NCI-H128 (cell line): Measurements from ENCODE around the gene TRAPPC12.
"Not testable (repeated sequence)": the region's sequence is repeated elsewhere in the genome, so short reads cannot be mapped to it uniquely, and the experiment has no call there.

ENCODE experiments used
- DNase-seq: peaks from one replicate; lab custom pipeline; 2025; ENCODE audit not compliant: unreplicated experiment; lab: John Stamatoyannopoulos, UW

The TRAPPC12 gene

GRCh38 chr2:3368261-3368722, 11.2 kb upstream of the TRAPPC12 start:
- DNase-seq, result no peak

DNA sequence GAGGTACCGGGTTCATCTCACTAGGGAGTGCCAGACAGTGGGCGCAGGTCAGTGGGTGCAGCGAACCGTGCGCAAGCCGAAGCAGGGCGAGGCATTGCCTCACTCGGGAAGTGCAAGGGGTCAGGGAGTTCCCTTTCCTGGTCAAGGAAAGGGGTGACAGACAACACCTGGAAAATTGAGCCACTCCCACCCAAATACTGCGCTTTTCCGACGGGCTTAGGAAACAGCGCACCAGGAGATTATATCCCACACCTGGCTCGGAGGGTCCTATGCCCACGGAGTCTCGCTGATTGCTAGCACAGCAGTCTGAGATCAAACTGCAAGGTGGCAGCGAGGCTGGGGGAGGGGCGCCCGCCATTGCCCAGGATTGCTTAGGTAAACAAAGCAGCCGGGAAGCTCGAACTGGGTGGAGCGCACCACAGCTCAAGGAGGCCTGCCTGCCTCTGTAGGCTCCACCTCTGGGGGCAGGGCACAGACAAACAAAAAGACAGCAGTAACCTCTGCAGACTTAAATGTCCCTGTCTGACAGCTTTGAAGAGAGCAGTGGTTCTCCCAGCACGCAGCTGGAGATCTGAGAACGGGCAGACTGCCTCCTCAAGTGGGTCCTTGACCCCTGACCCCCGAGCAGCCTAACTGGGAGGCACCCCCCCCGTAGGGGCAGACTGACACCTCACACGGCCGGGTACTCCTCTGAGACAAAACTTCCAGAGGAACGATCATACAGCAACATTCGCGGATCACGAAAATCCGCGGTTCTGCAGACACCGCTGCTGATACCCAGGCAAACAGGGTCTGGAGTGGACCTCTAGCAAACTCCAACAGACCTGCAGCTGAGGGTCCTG, 9.9 kb upstream of the TRAPPC12 start:
- DNase-seq, result not testable (repeated sequence)

DNA sequence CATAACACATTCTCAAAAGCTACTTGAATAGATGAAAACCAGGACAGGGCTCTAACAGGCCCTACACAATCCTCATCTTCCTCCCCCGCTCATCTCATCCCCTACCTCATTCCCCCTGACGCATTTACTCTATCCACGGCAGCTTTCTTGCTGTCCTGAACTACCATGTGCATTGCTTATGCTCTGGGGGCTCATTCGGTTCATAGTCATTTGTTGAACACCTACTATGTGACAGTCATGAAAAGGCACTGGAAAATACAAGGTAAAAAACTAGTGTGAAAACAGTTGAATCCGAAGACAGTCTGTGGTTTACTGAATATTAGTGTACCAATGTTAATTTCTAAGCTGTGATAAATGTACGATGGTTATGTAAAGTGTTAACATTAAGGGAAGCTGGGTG, 2.7 kb upstream of the TRAPPC12 start:
- DNase-seq, result no peak

- no peak for DNase-seq
These were observed 2.2 kb upstream of the TRAPPC12 start for GRCh38 chr2:3377279-3377611.

GRCh38 chr2:3377612-3378432, 1.7 kb upstream of the TRAPPC12 start, which contains the start of gene EIPR1:
TSS of gene EIPR1 (minus strand) at chr2:3377818. CDS start at chr2:3377689, 129 bp downstream.
- peak; percentile 95 for DNase-seq

GRCh38 chr2:3379339-3379646, 201 bp upstream of the TRAPPC12 start:
- no peak for DNase-seq

DNA sequence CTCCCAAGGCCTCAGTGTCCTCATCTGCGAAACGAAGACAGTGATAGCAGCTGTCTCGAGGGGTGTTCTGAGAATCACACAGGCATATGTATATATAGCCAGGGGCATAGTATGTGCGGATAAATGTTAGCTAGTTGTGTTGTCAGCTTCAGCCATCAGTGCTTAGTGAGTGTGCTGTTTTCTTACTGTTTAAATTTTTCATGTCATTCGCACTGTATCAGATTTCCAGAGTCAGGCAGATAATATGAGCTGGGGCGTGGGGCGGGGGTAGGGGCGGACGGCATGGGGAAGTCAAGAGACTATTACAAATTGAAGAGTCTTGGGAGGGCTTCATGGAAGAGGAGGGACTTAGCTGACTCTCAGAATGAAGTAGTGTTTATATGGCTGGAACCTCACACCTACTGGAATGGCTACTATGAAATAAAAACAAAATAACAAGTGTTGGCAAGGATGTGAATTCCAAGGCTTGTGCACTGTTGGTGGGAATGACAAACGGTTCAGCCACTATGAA, 7.0 kb downstream of the TRAPPC12 start:
- no peak for DNase-seq

- no peak for DNase-seq
These were observed 7.5 kb downstream of the TRAPPC12 start for GRCh38 chr2:3387011-3387410.

GRCh38 chr2:3387644-3388411, 8.3 kb downstream of the TRAPPC12 start:
- DNase-seq, result no peak

DNA sequence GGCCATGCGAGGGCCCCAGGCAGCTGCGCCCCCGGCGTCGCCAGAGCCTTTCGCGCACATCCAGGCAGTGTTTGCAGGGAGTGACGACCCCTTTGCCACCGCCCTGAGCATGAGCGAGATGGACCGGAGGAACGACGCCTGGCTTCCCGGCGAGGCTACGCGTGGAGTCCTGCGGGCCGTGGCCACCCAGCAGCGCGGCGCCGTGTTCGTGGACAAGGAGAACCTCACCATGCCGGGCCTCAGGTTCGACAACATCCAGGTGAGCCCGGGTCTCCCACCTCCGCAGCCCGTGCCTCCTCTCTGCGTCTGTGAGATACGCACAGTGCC, 8.9 kb downstream of the TRAPPC12 start:
- DNase-seq, result no peak

DNA sequence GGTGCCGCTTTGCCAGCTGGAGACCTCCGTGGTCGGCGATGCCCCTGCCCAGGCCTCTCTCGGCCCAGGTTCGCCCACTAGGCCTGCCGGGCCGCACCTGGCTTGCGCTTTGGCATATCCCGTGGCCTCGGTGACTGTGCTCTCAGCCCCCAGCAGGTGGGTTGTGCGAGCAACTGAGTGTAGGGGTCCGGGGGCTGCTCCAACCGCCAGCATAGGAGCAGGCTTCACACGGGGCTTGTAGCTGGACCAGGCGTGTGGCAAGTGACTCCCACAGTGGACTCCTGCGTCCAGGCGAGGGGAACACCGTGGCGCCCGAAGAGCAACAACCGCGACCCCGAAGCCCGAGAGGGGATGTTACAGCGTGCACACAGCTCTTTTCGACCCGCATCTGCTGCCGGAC, 9.7 kb downstream of the TRAPPC12 start:
- DNase-seq, result no peak

- DNase-seq, result no peak
These were observed 10.5 kb downstream of the TRAPPC12 start for GRCh38 chr2:3390041-3390440.

DNA sequence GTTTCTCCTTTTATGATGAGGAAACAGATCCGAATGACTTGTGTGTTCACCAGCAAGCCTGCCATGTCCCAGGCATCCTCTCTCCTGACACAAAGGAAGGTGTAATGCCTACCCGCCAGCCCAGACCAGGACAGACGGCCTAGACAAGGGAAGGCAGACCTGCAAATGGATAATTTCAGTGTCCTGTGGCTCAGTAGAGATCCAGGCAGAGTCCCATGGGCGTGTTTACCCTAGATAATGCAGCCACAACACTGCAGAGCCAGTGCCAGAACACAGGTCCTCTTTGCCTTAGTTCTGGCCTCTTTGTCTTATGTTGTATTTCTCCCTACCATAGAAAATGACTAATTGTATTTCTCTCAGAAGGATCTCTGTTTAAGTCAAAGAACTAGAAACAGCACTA, 12.7 kb downstream of the TRAPPC12 start:
- DNase-seq, result no peak

DNA sequence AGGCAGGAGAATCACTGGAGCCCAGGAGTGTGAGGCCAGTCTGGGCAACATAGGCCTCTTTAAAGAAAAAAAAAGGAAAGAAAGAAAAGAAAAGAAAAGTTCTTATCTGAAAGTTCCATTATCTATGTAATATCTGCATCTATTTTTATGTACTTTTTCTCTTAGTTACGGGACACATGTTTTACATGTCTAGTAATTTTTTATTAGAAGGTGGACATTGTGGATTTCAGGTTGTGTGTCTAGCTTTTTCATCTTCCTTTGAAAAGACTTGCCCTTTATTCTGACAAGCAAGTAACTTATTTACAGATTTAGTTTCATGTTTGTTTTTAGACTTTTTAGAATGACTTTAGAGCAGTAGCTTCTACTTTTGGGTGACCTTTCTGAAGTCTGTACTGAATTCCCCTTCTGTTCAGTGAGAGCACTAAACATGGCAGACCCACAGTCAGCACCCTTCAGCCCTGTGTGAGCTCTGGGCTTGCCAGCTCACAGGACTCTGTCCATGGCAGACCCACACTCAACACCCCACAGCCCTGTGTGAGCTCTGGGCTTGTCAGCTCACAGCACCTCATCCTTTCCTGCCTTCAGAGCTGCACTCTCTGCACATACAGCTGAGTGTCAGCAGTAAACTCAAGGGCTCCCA, 17.5 kb downstream of the TRAPPC12 start:
- no peak for DNase-seq

DNA sequence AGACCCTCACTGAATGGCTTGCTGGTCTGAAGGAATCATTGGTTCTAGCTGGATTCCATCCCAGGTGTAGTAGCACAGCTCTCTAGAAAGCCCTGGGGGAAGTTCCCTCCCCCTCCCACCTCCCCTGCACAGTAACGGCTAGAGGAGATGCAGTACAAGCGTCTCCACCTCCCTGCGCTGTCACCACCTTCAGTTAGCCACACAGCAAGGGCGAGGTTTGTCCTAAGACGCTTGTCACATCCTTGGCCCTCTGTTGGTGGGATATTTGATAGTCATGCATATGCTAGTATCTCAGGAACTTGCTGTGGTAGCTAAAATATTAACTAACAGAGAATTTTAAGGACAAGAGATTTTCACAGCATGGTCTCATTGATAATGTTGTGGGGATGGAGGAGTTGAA, 19.4 kb downstream of the TRAPPC12 start:
- DNase-seq, result no peak

- no peak for DNase-seq
These were observed 19.9 kb downstream of the TRAPPC12 start for GRCh38 chr2:3399381-3399780.

- no peak for DNase-seq
These were observed 20.3 kb downstream of the TRAPPC12 start for GRCh38 chr2:3399829-3400228.

DNA sequence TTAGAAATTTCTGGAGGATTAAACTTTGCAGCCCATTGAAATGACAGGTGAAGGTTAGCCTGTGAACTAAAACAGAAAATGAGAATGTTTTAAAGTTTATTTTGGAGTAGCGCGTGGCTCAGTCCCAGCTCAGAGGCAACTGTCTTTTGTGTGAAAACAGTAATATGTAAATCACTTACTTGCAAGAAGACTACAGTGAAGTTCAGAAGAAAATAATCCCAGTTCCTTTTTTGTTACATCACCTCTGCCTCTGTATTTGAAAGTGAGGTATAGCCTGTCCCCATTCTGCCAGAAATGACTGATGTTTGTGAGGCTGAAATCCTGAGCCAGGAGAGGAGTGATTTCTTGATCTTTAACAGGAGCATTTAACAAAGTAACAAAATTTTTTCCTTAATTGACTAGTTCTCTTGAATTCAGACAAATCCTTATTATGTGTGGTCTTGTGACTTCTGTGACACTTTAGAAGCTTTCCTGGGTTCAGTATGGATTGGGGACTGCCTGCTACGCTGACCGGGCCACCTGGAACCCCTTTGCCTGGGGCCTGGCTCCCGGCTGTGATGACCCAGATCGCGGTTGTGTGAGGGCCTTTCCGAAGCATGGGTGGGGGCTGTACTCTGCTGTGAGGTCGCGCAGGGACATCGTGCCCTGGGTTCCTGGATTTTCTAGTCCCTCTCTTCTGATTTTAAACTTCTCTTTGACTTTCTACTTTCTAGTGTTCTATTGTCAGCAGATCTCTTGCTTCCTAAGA, 24.3 kb downstream of the TRAPPC12 start:
- no peak for DNase-seq

DNA sequence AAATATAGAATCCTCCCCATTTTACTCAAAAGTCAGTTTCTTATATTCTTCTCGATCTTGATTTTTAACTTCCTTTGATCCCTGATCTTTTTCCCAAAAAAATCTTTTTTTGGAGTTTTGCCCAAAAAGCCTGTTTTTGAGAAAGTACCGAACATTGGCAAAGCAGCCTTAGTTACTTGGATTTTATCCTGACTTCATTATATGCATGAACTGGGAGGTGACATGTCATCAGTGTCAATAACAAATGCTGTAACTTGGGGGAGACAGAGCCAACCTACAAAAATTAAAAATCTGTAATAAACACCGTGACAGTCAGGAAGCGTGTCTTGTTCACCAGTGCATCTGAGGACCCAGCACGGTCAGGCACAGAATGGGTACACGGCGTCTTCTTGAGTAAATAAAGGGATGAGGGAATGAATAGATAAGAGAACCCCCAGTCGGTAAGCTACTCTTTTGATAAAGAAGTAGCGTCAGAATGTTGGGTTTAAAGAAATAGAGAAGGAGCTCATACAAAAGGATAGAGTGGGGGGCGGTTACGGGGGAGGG, 24.9 kb downstream of the TRAPPC12 start:
- DNase-seq, result no peak

DNA sequence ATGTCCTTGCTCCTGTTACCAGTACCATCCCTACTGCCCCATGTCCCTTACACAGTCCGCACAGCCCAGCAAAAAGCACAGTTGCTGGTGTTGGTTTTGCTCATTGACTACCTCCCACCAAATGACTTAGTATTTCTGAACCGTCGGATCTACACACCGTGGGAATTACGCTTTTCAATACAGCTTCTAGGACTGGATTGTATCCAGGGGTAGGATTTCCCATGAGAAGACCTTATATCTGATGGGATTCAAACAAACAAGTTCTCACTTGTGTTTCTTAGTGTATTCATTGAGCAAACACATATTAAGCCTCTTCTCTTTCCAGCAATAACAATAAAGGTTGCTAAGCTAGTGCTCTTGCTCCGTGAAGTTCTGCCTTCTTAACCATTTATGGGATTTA, 25.8 kb downstream of the TRAPPC12 start:
- DNase-seq, result no peak
